Stimulated activated CD4-positive, alpha-beta T cell treated with anti-CD3 and anti-CD28 coated beads, Interleukin-2, amount 100 ng/mL, for 4 hours (primary cell): ENCODE data around the gene PCGF3.
A peak's percentile ranks its signal among the peaks of the same experiment; 100 is the strongest.

Experiments
- DNase-seq: peaks from one replicate; pipeline ENCODE4 v3.0.0-alpha.2; 2020; ENCODE audit warnings: low read depth

Gene PCGF3

GRCh38 chr4:784401-785331, 79.0 kb downstream of the PCGF3 start:
- DNase-seq, result no peak

GRCh38 chr4:785332-786073, 79.9 kb downstream of the PCGF3 start:
- DNase-seq, result no peak

- DNase-seq, result no peak
These were observed 80.6 kb downstream of the PCGF3 start for GRCh38 chr4:786074-786741.

- DNase-seq, result no peak
These were observed 81.2 kb downstream of the PCGF3 start for GRCh38 chr4:786861-787300.

GRCh38 chr4:787561-787981, 81.9 kb downstream of the PCGF3 start:
- DNase-seq, result no peak

GRCh38 chr4:788006-788635, 82.5 kb downstream of the PCGF3 start:
- no peak for DNase-seq

- no peak for DNase-seq
These were observed 83.1 kb downstream of the PCGF3 start for GRCh38 chr4:788636-789297.

- no peak for DNase-seq
These were observed 84.2 kb downstream of the PCGF3 start for GRCh38 chr4:789571-790465.

- no peak for DNase-seq
These were observed 84.8 kb downstream of the PCGF3 start for GRCh38 chr4:790466-790820.

- no peak for DNase-seq
These were observed 85.7 kb downstream of the PCGF3 start for GRCh38 chr4:791252-791897.

GRCh38 chr4:791898-792625, 86.4 kb downstream of the PCGF3 start:
- DNase-seq, result peak; percentile 31

- DNase-seq, result no peak
These were observed 87.0 kb downstream of the PCGF3 start for GRCh38 chr4:792626-793092.

- no peak for DNase-seq
These were observed 87.6 kb downstream of the PCGF3 start for GRCh38 chr4:793093-793861.

GRCh38 chr4:793941-794621, 88.4 kb downstream of the PCGF3 start:
- no peak for DNase-seq

GRCh38 chr4:794900-795725, 89.5 kb downstream of the PCGF3 start:
- no peak for DNase-seq

GRCh38 chr4:795726-796119, 90.1 kb downstream of the PCGF3 start:
- DNase-seq, result no peak

- no peak for DNase-seq
These were observed 90.6 kb downstream of the PCGF3 start for GRCh38 chr4:796206-796605.
